Panc1 (cell line): ENCODE results near the gene TMOD2. TPM values are rescaled to one million over a fixed set of nuclear protein-coding genes. Genes with fewer than 3 reads are reported as not detected.

Source experiments
- ATAC-seq: fragments of 200-7000 bp; cut with Tn5 transposase; 2 replicates; pipeline ENCODE4 v1.9.1; 2020; ENCODE audit warnings: mild to moderate bottlenecking, moderate library complexity
- BruUV-seq: library from RNA; stranded (reverse); fragments of 400-500 nt; replicated peaks from 2 replicates; lab custom pipeline; 2021; lab: Mats Ljungman, UMichigan
- CTCF ChIA-PET: fragments of 300-600 bp; sonication (Branson Sonifier 250); formaldehyde crosslinking; loops from one replicate; lab custom pipeline; 2022; ENCODE audit warnings: antibody characterized with exemption; lab: Charles Lee
- POLR2A ChIA-PET: fragments of 300-600 bp; sonication (Branson Sonifier 250); formaldehyde crosslinking; loops from one replicate; lab custom pipeline; 2022; ENCODE audit warnings: antibody characterized with exemption; lab: Charles Lee
- DNase-seq: peaks from one replicate; pipeline ENCODE4 v3.0.0-alpha.2; 2010; ENCODE audit warnings: low read depth, low spot score
- H3K27ac ChIP-seq: 2 replicates; pipeline ENCODE4 v1.5.1; 2011; ENCODE audit warnings: mild to moderate bottlenecking, low read length, inconsistent platforms
- H3K27me3 ChIP-seq: fragments of 200-500 bp; sonication (Bioruptor generic); 2 replicates; pipeline ENCODE4 v1.6.0; 2014; ENCODE audit warnings: low read length, inconsistent platforms; ENCODE audit not compliant: control insufficient read depth, insufficient read depth
- H3K36me3 ChIP-seq: fragments of 200-500 bp; sonication (Bioruptor generic); 2 replicates; pipeline ENCODE4 v1.5.1; 2014; ENCODE audit warnings: inconsistent platforms, mild to moderate bottlenecking, low read length, moderate library complexity; ENCODE audit not compliant: control insufficient read depth, insufficient read depth
- H3K4me1 ChIP-seq: 2 replicates; pipeline ENCODE4 v1.5.1; 2011; ENCODE audit warnings: inconsistent platforms, mild to moderate bottlenecking, low read length, moderate library complexity; ENCODE audit not compliant: control insufficient read depth, insufficient read depth
- H3K4me3 ChIP-seq, 2 experiments: 2 replicates each; pipeline ENCODE4 v1.5.1; 2011 to 2012; ENCODE audit warnings: low read depth in 2 of 2, low read length in 2 of 2, mild to moderate bottlenecking in 2 of 2, inconsistent platforms in 1 of 2, moderate library complexity in 1 of 2
- H3K9me3 ChIP-seq: fragments of 200-500 bp; sonication (Bioruptor generic); 2 replicates; pipeline ENCODE4 v1.5.1; 2014; ENCODE audit warnings: low read depth, mild to moderate bottlenecking, inconsistent platforms, low read length, moderate library complexity; ENCODE audit not compliant: control insufficient read depth, insufficient read depth
- CTCF ChIP-seq: fragments of 450-650 bp; IDR thresholded peaks from 2 replicates; pipeline ENCODE4 v1.5.1; 2017; ENCODE audit warnings: mild to moderate bottlenecking
- POLR2AphosphoS5 ChIP-seq: IDR thresholded peaks from 2 replicates; pipeline ENCODE4 v1.6.1; 2012; ENCODE audit warnings: mild to moderate bottlenecking, low read depth, low read length, moderate library complexity
- REST ChIP-seq, 2 experiments: IDR thresholded peaks; 2 replicates each; pipeline ENCODE4 v1.6.1; 2011 to 2012; ENCODE audit warnings: low read depth in 2 of 2, control low read depth in 1 of 2, low read length in 1 of 2, mild to moderate bottlenecking in 1 of 2, moderate library complexity in 1 of 2; ENCODE audit not compliant: insufficient read depth in 1 of 2
- SIN3A ChIP-seq: IDR thresholded peaks from 2 replicates; pipeline ENCODE4 v1.6.1; 2012; ENCODE audit warnings: low read depth, mild to moderate bottlenecking, low read length, moderate library complexity, borderline replicate concordance; ENCODE audit not compliant: insufficient read depth
- TCF7L2 ChIP-seq: IDR thresholded peaks from 2 replicates; pipeline ENCODE4 v1.6.1; 2011; ENCODE audit warnings: mild to moderate bottlenecking, low read depth, low read length, inconsistent platforms
- in situ Hi-C: cut with HindIII; loops from 2 replicates; pipeline ENCODE4 v1.10.0; 2016; ENCODE audit warnings: low sequenced_read_pairs, low pct_unique_long_range_greater_than_20kb
- intact Hi-C: fragments of 100-400 bp; cut with micrococcal nuclease; formaldehyde crosslinking; loops from one replicate; pipeline ENCODE4 v1.10.0; 2022; ENCODE audit not compliant: unreplicated experiment
- total RNA-seq: library from RNA; stranded (reverse); gene quantifications from one replicate; pipeline ENCODE4 v1.2.1, GENCODE V29; 2021; ENCODE audit not compliant: unreplicated experiment

The TMOD2 gene
- total RNA-seq, 1 experiment from 2014 or later, result 1.7 TPM

GRCh38 chr15:51849860-51850259 is 98.5 kb downstream of the TMOD2 start:
- DNase-seq (no peak), ATAC-seq (no peak)
- Histone ChIP-seq H3K27ac (no peak overlapping the region), H3K9me3 (no peaks in the 10 kb centered on the region), H3K4me1 (peaks cover 16% of the 10 kb centered on the region), H3K27me3 (no peaks in the 10 kb centered on the region), H3K4me3 (no peak overlapping the region), H3K36me3 (no peaks in the 10 kb centered on the region)
- ChIA-PET POLR2A (no interaction called here), CTCF (no interaction called here)
- intact Hi-C loops, result no loop called here
- no peak for TF ChIP-seq TCF7L2
- TF ChIP-seq SIN3A, result no peak
- no peak for TF ChIP-seq REST (IDR thresholded peaks at IDR 0.05; ENCODE audit: insufficient read depth in 1 of 2, low read depth in 2 of 2, low read length in 1 of 2)
- no peak for TF ChIP-seq CTCF
- no peak for TF ChIP-seq POLR2AphosphoS5
- in situ Hi-C loops, result no loop called here
- BruUV-seq, result no TSS peak

GRCh38 chr15:51853998-51854397 is 102.6 kb downstream of the TMOD2 start:
- in situ Hi-C loops, result no loop called here
- no TSS peak for BruUV-seq
- POLR2A ChIA-PET, result no interaction called here
- no peaks in the 10 kb centered on the region for H3K4me1 ChIP-seq
- no peak overlapping the region for H3K27ac ChIP-seq
- no peaks in the 10 kb centered on the region for H3K27me3 ChIP-seq
- ATAC-seq (no peak), DNase-seq (no peak)
- intact Hi-C loops, result no loop called here
- TF ChIP-seq TCF7L2 (no peak), REST (IDR thresholded peaks at IDR 0.05; ENCODE audit: insufficient read depth in 1 of 2, low read depth in 2 of 2, low read length in 1 of 2) (no peak), SIN3A (no peak), POLR2AphosphoS5 (no peak), CTCF (no peak)
- no peak overlapping the region for H3K4me3 ChIP-seq
- CTCF ChIA-PET, result interaction anchor here (0.6 kb wide), 1 partner anchor 168 kb away, joined by 3 read pairs; no protein-coding TSS in a partner anchor
- no peaks in the 10 kb centered on the region for H3K36me3 ChIP-seq
- no peaks in the 10 kb centered on the region for H3K9me3 ChIP-seq
